UCSD-AML1 (cell line): ENCODE data around the gene BACE1-AS.

Experiments used
- DNase-seq: peaks from one replicate; lab custom pipeline; 2025; ENCODE audit not compliant: unreplicated experiment; lab: John Stamatoyannopoulos, UW

The BACE1-AS gene

DNA sequence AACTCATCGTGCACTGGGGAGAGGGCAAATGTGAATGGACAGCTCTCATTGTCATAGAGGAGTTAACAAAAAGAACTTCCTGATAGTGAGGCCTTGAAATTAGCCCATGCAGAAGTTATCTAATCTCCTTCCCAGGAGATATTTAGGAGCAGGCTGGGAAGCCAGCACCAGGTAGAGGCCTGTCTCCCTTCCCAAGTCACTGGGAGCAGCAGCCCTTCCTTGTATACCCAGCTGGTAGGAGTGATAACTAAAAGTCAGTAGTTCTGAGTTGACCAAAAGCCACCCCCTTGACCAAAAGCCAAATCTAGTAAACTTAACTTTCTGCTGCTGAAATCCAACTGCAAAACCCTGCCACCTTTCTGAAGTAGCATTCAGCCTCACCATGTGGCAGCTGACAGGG lies 1.4 kb upstream of the BACE1-AS start:
- no peak for DNase-seq

DNA sequence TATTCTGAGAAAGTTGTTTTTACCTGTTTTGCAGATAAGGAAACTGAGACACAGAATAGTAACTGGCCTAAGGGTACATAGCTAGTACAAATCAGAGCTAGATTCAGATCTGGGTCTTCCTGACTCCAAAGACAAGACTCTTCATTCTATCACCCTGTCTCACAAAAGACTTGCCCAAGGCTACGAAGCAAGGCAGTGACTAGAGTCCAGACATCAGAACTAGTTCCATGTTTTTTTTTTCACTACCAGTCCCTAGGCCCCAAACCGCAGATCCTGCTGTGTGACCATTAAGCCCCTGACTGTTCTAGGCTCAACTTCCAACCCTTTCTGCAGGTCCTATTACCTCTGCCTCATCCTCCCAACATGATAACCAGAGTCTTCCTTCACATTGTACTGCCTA lies 1.5 kb downstream of the BACE1-AS start:
- no peak for DNase-seq

DNA sequence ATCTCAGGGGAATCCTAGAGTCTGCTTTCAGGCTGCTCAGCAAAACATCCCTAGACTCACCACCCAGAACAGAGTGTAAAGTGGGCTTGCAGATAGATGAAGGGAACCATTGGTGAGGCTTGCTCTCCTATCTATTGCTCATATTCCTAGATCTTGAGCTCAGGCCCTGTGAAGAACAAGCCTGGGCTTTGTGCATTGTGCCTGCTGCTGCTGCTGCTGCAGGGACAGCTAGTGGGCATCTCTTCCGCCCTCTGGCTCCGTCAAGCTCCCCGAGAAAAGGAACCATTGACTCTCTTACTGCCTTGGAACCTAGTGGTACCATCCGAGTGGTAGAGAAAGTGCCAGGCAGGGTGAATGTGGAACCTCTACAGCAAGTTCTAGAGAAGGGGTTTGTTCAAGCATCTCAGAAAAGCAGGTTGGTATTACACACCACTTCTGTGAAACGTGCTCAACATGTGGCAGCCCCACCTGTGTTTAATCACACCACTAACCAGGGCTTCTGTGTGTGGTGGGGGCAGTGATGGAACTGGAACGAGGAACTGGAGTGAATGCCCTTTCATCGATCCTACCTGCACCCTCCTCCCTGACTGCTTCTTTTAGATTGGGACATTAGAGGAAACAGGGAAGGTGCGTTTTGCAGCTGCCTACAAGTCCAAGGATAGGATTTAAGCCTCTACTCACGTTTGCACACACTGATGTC lies 4.4 kb downstream of the BACE1-AS start:
- no peak for DNase-seq

DNA sequence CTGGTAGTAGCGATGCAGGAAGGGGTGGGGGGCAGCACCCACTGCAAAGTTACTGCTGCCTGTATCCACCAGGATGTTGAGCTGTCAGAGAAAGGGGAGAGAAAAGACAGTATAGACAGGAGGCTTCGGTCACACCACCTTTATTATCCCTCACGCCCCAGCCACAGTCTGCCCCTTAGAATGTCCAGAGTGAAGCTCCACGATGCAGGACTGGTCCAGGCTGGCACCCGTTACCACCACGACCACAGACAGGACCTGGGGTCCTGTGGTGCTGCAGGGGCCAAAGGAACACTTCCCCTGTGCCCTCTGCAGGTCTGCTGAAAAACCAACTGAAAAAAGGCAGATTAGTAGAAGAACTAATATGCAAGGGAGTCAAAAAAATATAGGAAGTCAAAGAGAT lies 5.7 kb downstream of the BACE1-AS start:
- no peak for DNase-seq

DNA sequence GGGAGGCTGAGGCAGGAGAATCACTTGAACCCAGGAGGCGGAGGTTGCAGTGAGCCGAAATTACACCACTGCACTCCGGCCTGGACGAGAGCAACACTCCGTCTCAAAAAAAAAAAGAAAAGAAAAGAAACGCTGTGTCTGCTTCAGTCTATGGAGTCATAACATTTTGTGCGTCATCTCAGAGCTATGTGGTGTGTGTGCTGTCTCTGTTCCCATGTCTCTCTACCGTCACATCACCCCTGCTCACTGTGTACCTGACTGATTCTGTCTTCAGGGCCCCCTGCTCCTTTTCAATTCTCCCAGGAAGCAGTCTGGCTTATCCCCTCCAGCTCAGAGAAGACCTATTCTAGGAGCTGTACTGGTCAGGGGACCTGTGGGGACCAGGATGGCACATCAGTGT lies 7.0 kb downstream of the BACE1-AS start:
- DNase-seq: no peak

DNA sequence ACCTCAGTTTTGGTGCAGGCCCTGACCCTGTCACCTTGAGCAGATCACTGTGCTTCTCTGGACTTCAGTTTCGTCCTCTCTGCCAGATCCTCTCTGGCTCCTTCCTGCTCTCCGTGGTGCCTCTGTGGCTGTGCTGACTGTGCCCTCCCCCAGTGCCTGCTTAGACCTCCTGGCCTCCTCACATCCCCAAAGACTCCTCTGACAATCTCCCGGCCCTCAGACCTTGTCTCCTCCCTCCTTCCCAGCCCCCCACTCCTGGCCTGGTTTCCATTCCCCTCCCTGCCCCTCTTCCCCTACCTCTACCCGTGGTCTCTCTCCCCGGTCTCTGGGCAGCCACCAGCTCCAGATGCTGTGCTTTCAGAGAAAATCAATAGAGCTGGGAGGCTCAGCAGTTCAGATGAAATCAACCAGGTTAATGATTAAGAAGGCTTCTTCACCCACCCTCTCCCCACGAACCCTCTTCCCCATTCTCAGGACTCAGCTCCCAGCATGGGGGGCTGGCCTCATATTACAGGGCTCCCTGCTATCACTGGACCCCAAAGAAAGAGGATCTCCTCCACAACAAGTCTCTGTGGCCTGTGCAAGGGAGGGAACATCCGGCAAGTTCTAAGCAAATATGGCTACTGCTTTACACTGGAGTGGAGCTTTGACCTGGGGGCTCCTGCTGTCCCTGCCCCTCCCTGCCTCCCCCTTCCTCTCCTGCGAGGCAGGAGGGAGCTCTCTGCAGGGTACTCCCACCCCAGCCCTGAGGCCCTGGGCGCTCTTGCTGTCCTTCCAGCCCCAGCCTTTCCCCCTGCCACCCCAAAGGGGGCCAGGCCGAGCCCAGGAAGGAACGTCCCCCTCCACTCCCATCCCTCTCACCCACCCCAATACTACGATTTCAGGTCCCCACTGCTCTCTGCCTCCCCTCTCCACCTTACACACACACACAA lies 8.5 kb downstream of the BACE1-AS start:
- no peak for DNase-seq

DNA sequence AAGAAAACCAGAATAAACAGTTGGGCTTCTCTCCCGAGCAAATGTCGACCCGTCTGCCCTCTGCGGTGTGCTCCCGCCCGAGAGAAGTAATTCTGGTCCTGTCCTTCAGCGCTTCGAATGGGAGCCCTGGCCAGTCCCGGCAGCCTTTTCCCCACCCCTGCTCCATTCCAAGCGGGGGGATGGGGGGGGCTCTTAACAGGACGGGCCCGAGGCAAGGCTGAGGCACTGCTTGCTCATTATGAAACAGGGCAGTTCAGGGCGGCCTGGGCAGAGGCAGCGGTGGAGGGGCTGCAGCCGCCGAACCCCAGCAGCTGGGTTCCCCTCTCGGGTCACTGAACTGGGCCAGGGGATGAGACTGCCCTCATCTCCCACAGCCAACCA lies 9.1 kb downstream of the BACE1-AS start:
- DNase-seq: no peak

DNA sequence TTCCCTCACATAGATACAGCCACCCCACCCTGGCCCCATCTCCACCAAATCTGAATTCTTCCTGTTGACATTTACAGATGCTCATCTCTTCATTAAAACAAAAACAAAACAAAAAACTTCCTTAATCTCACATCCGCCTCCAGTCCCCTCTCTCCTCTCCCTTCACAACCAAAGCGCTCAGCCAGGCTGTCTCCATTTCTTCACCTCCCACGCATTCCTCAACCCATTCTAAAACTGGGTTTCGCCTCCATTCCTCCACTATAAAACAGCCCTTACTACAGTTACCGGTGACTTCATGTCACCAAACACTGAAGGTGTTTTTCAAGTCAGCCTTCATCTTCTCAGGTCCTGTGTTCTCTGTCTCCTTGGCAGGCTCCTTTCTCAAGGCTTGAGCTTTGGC lies 9.6 kb downstream of the BACE1-AS start:
- no peak for DNase-seq

DNA sequence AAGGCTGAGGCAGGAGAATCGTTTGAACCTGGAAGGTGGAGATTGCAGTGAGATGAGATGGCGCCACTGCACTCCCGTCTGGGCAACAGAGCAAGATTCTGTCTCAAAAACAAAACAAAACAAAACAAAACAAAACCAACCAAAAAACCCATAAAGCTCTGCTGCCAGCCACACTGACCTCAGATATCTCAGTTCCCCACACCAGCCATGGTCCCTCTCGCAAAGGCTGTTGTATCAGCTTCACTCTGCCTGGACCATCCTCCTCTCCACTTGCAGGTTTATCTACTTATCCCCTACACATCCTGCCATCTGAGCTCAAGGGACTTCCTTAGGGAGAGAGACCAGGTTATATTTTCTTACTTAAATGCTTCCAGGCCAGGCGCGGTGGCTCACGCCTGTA lies 11.1 kb downstream of the BACE1-AS start:
- no peak for DNase-seq

DNA sequence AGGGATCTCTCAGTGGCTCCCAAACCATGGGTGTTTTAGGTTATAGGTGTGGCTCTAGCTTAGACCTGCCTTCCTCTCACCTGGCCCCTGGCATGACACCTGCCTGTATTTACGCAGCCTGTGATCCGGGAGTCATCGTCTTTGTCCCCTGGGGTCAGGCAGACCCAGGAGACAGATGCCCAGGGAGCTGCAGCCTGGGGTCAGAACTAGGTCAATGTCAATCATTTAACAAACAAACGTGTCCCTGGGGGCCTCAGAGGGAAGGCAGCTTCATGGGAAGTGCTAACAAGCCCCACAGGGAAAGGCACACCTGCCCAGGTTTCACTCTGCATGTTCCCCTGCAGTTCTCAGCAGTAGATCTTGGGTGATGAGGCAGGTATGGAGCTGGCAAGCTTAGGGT lies 12.0 kb downstream of the BACE1-AS start:
- DNase-seq: no peak

DNA sequence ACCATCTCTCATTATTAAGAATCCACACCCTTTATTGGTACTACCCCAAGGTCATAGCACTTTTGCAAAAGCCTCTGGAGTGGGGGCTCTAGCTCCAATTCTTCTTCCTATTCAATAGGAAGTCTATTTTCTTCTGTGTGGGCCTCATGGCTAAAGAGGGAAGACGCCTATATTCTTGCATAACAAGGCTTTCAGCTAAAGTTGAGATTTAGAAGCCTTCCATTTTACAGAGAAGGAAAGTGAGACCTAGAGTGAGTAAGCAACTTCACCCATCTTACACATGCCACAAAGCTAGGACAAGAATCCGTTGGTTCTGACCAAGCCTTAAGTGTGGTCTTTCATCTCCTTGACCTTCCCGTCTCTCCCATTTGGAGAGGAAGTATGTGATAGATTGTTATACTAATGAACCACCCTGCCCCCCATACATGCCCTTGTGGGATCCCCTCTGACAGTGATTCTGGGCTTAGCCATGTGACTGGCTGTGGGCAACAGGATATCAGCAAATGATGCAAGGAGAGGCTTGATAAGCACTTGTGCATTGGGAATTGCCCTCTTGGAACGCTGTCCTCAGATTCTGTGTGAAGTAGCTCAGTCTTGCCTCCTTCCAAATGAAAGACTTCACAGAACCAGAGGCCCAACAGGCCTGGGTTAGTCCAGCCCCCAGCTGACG lies 12.6 kb downstream of the BACE1-AS start:
- no peak for DNase-seq

DNA sequence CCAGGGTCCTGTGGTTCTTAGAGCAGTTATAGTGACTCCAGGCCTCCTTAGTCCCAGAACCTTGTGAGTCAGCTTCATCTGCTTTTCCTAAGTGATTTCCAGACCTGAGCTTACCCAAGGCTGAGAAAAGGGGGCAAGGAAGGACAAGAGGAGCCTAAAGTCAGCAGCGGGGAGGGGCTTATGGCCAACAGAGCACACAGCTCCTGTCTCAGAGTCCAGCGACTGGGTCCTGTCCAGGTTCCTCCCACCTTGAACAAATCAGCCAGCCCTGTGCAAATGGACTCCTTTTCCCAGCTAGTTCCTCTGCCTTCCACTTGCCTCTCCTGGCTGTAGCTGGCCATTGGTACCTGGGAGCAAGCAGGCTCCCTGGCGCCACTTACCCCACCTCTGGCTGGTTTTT lies 14.0 kb downstream of the BACE1-AS start:
- DNase-seq: no peak

DNA sequence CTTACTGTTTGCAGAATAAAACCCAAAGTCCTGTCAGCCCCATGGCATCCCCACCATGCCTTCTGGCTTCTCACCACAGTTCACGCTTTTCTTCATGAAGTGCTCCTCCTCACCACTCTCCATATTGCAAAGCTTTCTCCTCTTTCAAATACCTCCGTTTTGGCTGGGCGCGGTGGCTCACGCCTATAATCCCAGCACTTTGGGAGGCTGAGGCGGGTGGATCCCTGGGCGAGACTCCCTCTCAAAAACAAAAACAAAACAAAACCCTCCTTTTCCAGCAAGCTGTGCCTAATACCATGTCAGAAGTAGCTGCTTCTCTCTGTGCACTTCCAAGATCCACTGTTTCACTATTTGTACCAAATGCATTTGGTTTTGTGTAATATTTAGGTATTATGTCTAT lies 18.2 kb downstream of the BACE1-AS start:
- no peak for DNase-seq

DNA sequence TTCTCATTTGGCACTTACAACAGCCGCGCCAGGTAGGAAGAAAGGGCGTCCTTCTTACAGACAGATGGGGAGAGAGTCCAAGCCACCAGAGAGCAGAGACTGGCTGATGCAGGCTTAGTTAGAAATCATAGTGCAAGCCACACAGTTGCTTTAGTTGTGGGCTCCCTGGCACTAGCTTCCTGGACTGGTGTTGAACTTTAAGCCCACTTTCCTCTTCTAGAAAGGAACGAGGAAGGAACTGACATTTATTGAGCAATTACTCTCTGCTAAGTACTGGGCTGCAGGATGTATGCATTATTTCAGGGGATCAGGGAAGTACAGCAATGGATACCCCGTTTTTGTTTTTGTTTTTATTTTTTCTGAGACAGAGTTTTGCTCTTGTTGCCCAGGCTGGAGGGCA lies 21.9 kb downstream of the BACE1-AS start:
- DNase-seq: no peak

DNA sequence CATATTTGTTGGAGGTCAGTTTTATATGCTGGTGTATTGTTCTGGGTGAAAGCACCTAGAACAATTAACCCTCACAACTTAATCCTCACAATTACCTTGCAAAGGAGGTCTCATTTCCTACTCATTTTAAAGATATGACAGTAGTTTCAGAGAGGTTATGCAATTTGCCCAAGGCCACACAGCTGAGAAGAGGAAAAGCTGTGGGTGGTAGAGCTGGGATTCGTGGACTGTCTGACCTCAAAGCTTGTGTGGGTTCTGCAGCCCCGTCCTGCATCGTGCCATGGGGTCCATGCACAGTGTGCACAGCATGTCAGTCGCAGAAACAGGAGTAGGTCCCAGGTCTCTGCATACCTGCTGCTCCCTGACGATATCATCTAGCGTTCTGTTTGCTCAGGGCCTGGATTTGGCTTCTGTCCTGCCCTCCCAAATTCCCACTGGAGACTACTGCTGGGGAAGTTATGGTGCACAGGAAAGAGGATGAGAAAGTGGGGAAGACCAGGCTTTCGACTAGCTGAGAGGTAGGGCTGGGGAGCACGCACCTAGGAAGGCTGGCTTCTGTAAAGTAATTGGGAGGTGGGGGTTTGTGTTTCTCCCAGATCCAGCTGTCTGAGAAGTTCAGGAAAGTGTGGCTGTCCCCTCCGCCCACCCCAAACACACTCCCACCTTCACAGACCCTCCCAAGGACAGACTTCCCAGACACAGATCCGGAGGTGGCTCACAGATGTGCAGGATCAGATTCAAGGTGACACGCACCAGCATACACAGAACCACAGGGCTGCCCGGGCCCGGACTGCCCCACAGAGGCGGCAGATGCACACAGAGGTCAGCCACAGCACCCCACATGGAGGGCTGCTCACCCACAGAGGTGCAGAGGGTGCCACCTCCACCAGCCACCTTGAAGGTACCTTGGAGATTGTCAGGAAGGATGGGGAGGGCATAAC lies 23.0 kb downstream of the BACE1-AS start:
- DNase-seq: no peak

DNA sequence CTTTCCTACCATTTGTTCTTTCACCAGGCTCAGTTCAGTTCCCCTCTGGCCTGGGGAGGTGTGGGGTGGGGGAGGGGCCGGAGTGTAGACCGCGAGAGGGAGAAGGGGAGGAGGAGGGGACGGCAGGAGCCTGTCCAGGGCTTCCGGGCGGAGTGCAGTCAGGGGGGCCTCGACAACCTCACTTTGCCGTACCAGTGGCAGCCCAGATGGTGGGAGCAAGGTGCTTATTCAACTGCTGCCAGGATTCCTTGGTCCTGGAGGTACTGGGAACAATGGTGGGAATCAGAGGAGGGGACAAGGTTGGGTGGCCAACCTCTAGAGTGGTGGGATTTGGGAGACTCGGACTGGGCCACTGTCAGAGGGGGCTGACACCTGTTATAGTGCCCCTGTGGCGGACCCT lies 23.7 kb downstream of the BACE1-AS start:
- DNase-seq: peak; percentile 61

DNA sequence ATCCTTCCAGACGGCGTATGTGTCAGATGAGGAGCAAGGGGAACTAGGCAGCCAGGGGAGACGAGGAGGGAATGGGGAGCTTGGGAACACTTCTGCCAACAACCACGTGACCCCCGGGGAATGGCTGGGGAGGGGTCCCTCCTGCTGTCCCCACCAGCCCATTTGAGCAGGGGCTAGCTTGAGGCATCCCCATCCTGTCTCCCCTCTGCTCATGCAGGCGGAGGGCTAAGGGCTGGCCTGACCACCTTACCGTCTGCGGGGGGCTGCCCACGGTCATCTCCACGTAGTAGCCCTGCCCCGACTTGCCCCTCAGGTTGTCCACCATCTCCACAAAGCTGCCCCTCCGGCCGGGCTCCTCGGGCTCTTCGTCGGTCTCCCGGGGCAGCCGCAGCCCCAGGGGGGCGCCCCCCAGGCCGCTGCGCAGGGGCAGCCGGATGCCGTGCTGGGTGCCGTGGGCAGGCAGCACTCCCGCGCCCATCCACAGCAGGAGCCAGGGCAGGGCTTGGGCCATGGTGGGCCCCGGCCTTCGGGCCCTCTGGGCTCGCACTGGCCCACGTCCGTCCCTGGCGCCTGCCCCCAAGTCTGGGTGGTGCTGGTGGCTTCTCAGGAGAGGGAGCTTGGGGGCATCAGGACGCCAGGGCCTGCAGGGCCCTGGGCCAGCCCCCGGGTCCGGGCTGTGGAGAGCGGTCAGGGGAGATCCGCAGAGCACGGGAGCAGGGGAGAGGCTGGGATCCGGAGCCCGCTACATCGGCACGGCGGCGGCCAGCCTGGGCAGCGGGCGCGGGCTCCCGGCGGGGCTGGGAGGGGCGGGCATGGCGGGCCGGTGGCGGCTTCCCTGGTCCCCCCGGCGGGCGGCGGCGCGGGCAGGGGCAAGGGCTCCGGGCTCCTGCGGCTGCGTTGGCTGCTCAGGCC lies 24.4 kb downstream of the BACE1-AS start:
- DNase-seq: no peak

DNA sequence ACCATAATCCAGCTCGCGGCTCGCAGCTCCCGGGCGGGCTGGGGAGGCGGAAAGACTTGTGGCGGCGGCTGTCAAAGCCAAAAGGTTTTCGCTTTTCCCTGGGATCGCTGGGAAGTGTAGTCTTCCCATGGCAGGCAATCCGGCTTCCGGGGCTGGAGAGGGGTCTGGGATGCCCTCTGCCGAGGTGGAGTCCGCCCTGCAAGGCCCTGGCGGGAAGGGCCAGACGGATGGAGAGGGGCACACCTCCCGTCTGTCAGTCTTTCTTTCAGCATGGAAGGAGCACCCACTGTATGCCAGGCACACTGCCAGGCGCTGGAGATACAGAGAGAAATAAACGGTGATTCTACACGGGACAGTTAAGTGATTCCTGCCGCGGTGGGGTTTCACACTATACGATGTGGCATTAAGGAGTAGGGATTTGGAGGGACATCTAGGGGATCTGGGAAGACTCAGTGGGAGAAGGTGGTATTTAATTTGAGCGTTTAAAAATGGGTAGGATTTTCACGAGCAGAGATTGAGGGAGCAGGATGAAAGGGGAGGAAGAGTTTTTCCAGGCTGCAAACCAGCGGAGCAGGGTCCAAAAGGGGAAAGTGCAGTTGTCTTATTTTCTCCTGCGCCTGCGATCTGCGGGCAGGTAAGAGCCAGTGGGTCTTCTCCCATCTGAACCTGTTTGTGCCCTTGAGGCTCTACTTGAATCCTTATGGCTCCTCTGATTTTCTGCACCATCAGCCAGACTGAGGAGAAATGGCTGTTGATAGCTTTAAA lies 25.2 kb downstream of the BACE1-AS start, which contains the start of gene BACE1:
TSS of gene BACE1 (minus strand) at position 60 of the 765 bp plus-strand sequence. CDS start 461 bp downstream, outside the sequence.
- peak; percentile 82 for DNase-seq

DNA sequence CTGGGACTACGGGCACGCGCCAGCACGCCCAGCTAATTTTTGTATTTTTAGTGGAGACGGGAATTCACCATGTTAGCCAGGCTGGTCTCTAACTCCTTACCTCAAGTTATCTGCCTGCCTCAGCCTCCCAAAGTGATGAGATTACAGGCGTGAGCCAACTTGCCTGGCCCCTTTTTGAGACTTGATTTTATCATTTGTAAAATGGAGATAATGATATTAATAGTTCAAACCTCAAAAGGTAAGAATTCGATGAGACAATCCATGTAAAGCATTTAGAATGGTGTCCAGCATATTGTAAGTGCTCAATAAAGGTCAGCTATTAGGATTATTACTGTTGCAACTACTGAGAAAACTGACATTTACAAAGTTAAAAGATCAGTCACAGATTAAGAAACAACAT lies 27.6 kb downstream of the BACE1-AS start:
- DNase-seq: no peak
